ENCODE results near the gene IL13. TPM values are rescaled to one million over a fixed set of nuclear protein-coding genes. Genes with fewer than 3 reads are reported as not detected.

IL13 gene
- polyA plus RNA-seq (not detected in 3 replicates), polyA minus RNA-seq (0.63 TPM in 1 of 3 replicates, not detected in the others)
- polyA plus RNA-seq (2011; ENCODE audit: low read depth): not detected
- polyA plus RNA-seq (2011; cell fraction: cytosol; rRNA removed): not detected in 2 replicates
- 0.11 and 0.39 TPM in 2 replicates for polyA plus RNA-seq (2011; cell fraction: nucleus; rRNA removed)
- polyA plus RNA-seq (2012; ENCODE audit: low replicate concordance): 0.14 TPM in 1 of 2 replicates, not detected in the other
- not detected for polyA minus RNA-seq (2011; cell fraction: cytosol; rRNA and poly(A)+ RNA removed)
- polyA minus RNA-seq (2011; cell fraction: nucleus; rRNA and poly(A)+ RNA removed): 0.42 TPM in 1 of 2 replicates, not detected in the other

DNA sequence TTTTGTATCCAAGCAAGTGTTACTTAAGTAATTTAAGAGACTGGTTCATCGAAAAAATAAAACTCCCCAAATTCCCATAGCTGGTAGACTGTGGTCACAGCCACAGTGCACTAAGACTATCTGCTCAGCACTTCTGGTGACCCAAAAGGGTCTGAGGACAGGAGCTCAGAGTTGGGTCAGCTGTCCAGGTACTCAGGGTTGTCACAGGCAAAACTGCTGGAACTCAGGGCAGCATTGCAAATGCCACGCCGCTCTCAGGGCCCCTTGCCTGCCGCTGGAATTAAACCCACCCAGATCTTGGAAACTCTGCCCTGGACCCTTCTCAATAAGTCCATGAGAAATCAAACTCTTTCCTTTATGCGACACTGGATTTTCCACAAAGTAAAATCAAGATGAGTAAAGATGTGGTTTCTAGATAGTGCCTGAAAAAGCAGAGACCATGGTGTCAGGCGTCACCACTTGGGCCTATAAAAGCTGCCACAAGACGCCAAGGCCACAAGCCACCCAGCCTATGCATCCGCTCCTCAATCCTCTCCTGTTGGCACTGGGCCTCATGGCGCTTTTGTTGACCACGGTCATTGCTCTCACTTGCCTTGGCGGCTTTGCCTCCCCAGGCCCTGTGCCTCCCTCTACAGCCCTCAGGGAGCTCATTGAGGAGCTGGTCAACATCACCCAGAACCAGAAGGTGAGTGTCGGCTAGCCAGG is at the start of gene IL13:
IL13 (plus strand) TSS at position 498 of the 705 bp plus-strand sequence; CDS start at position 512, 14 bp downstream.
- H3K36me3 ChIP-seq (ENCODE audit: control insufficient read depth in 2 of 2, extremely low read depth in 1 of 2, insufficient read depth in 2 of 2, low read length in 2 of 2): no peaks in the 10 kb centered on the region
- TF ChIP-seq EZH2 (IDR thresholded peaks at IDR 0.05; ENCODE audit: low read length): no peak
- TF ChIP-seq, protein P1, sequence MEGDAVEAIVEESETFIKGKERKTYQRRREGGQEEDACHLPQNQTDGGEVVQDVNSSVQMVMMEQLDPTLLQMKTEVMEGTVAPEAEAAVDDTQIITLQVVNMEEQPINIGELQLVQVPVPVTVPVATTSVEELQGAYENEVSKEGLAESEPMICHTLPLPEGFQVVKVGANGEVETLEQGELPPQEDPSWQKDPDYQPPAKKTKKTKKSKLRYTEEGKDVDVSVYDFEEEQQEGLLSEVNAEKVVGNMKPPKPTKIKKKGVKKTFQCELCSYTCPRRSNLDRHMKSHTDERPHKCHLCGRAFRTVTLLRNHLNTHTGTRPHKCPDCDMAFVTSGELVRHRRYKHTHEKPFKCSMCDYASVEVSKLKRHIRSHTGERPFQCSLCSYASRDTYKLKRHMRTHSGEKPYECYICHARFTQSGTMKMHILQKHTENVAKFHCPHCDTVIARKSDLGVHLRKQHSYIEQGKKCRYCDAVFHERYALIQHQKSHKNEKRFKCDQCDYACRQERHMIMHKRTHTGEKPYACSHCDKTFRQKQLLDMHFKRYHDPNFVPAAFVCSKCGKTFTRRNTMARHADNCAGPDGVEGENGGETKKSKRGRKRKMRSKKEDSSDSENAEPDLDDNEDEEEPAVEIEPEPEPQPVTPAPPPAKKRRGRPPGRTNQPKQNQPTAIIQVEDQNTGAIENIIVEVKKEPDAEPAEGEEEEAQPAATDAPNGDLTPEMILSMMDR (optimal IDR thresholded peaks at IDR 0.05 in 1 of 3, IDR thresholded peaks at IDR 0.05 in 1 of 3, conservative IDR thresholded peaks at IDR 0.05 in 1 of 3; ENCODE audit: extremely low read depth in 1 of 3, insufficient read depth in 2 of 3, low read length in 3 of 3): no peak
- H3K27ac ChIP-seq (ENCODE audit: control insufficient read depth, insufficient read depth, low read length): no peak within 1 kb of the TSS
- peaks cover 36% of the 10 kb centered on the region for H3K27me3 ChIP-seq (ENCODE audit: control insufficient read depth, extremely low read depth, insufficient read depth, low read length)
- H3K4me2 ChIP-seq (ENCODE audit: control insufficient read depth, extremely low read depth, insufficient read depth, low read depth, low read length): no peak within 1 kb of the TSS
- H3K4me3 ChIP-seq (ENCODE audit: control insufficient read depth in 2 of 3, extremely low read depth in 1 of 3, insufficient read depth in 2 of 3, low read depth in 1 of 3, low read length in 3 of 3): no peak within 1 kb of the TSS
- H2AFZ ChIP-seq (ENCODE audit: control insufficient read depth, low read length): no peak within 1 kb of the TSS
- DNase-seq (ENCODE audit: low read depth, low spot score) (no peak), FAIRE-seq (no peak)
- dilution Hi-C loops (cut with MboI; ENCODE audit: extremely low pct_ligation_motif_present, low sequenced_read_pairs): no loop called here
- no peaks in the 10 kb centered on the region for H3K9me1 ChIP-seq (ENCODE audit: control insufficient read depth, extremely low read depth, insufficient read depth, low read length)
- H3K9me3 ChIP-seq (ENCODE audit: control insufficient read depth, low read depth, low read length): no peaks in the 10 kb centered on the region
- H4K20me1 ChIP-seq (ENCODE audit: control insufficient read depth, extremely low read depth, insufficient read depth, low read length): no peaks in the 10 kb centered on the region
- no peak within 1 kb of the TSS for H3K9ac ChIP-seq (ENCODE audit: control insufficient read depth, extremely low read depth, insufficient read depth, low read length)
- H3K4me1 ChIP-seq (ENCODE audit: control insufficient read depth, extremely low read depth, insufficient read depth, low read length): peaks cover 3% of the 10 kb centered on the region
- H3K79me2 ChIP-seq (ENCODE audit: control insufficient read depth, insufficient read depth, low read length): no peaks in the 10 kb centered on the region

DNA sequence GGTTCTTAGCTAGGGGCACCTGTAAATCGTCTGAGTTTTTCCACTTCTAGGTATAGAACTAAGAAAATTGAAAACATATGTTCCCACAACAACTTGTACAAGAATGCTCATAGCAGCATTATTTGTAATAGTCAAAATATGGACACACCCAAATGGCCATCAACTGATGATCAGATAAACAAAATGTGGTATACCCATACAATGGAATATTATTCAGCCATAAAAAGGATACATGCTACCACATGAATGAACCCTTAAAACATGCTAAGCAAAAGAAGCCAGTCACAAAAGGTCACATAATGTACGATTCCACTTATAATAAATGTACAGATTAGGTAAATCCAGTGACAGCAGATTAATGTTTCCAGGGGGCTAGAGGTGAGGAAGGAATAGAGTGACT is 46.0 kb upstream of the IL13 start:
- DNase-seq (ENCODE audit: low read depth, low spot score): no peak
- Histone ChIP-seq H3K4me3 (ENCODE audit: control insufficient read depth in 2 of 3, extremely low read depth in 1 of 3, insufficient read depth in 2 of 3, low read depth in 1 of 3, low read length in 3 of 3) (no peak overlapping the region), H3K4me2 (ENCODE audit: control insufficient read depth, extremely low read depth, insufficient read depth, low read depth, low read length) (no peak overlapping the region), H3K27me3 (ENCODE audit: control insufficient read depth, extremely low read depth, insufficient read depth, low read length) (no peaks in the 10 kb centered on the region), H4K20me1 (ENCODE audit: control insufficient read depth, extremely low read depth, insufficient read depth, low read length) (no peaks in the 10 kb centered on the region), H3K36me3 (ENCODE audit: control insufficient read depth in 2 of 2, extremely low read depth in 1 of 2, insufficient read depth in 2 of 2, low read length in 2 of 2) (peaks cover 5 to 6% of the 10 kb centered on the region in 2 experiments), H3K9ac (ENCODE audit: control insufficient read depth, extremely low read depth, insufficient read depth, low read length) (no peak overlapping the region), H3K27ac (ENCODE audit: control insufficient read depth, insufficient read depth, low read length) (no peak overlapping the region), H3K9me1 (ENCODE audit: control insufficient read depth, extremely low read depth, insufficient read depth, low read length) (no peaks in the 10 kb centered on the region), H3K4me1 (ENCODE audit: control insufficient read depth, extremely low read depth, insufficient read depth, low read length) (no peaks in the 10 kb centered on the region), H3K79me2 (ENCODE audit: control insufficient read depth, insufficient read depth, low read length) (no peaks in the 10 kb centered on the region), H3K9me3 (ENCODE audit: control insufficient read depth, low read depth, low read length) (no peaks in the 10 kb centered on the region), H2AFZ (ENCODE audit: control insufficient read depth, low read length) (no peak overlapping the region)
- dilution Hi-C loops (cut with MboI; ENCODE audit: extremely low pct_ligation_motif_present, low sequenced_read_pairs): no loop called here
- TF ChIP-seq EZH2 (IDR thresholded peaks at IDR 0.05; ENCODE audit: low read length): no peak
- TF ChIP-seq, protein P1 (optimal IDR thresholded peaks at IDR 0.05 in 1 of 3, IDR thresholded peaks at IDR 0.05 in 1 of 3, conservative IDR thresholded peaks at IDR 0.05 in 1 of 3; ENCODE audit: extremely low read depth in 1 of 3, insufficient read depth in 2 of 3, low read length in 3 of 3): no peak
- no peak for FAIRE-seq

Measured in keratinocyte (primary cell).